Colon (tissue), 2 donors: ENCODE data around the gene PRKCB.

Experiments
- FAIRE-seq: peaks from 2 replicates; lab custom pipeline; 2012; peaks lifted over from hg19 to GRCh38; lab: Jason Lieb, UNC
- donor health status: control.
- donor health status: control.

The PRKCB gene

DNA sequence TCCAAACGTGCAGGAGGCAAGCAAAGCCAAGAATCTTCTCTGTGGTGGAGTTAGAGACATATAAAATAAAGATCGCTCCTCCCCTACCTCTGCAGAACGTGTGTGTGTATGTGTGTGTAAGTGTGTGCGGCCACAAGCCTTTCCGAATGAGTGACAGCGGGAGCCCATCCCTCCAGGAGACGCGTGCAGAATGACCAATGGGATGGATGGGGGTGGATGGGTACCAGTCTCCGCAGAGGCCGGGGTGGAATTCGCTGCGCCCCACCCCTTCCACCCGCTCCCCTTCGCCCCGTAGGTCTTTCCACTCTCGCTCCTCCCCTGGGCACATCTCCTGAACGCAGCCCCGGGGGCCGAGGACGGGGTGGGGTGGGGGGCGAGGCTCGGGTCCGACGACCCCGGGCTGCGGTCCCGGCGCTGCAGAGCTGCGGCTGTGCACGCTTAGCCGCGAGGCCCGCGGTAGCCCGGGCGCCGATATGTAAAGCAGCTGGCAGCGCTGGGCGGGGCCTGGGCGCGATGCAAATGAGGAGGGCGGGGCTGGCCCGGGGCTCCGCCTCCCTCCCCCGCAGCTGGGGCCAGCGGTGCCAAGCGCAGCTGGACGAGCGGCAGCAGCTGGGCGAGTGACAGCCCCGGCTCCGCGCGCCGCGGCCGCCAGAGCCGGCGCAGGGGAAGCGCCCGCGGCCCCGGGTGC is at the start of gene PRKCB:
Gene PRKCB (plus strand): TSS at position 594 of the 688 bp plus-strand sequence.
- FAIRE-seq = no peak

DNA sequence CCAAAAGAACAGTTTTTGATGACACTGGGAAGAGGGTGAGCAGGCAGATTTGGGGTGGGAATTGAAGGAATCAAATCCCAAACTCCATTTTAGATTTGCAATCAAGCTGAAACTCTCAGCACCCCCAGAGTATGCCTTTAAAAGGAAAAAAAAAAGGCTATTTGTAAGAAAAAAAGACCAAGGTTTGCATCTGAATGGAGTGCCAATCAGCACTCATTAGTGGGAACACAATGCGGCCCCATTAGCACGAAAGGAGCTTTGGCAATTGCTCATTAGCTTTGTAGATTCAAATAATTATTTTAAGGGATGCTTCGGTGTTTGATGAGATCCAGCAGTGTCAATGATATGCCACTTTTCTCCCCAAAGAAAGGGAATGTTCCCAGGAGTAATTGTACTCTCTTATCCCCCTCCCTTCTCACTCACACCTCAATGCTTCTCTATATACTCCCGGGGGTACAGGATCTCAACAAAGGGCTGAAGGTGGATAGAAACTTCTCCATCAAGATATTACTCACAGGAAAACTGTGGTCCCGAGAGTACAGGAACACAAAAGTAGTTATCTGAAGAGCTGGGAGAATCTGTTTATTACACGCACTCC is 48.7 kb upstream of the PRKCB start:
- FAIRE-seq = no peak

DNA sequence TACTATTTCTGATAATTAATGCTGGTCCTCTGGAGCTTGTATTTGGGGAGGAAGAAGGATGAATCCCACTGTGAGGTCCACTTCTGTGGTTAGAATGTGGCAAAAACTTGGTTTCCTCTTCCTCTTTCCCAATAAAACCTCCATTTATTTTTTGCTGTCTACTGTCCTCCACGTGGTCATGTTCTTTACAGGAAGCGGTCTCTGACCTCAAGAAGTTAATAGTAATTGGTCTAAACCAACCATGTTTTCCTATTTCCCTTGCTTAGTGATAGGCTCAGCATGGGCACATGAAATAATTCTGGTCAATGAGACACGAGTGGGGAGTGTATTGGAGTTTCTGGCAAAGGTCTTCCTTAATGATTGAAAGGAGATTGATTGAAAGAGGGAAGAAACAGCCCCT is 47.1 kb upstream of the PRKCB start:
- FAIRE-seq = no peak

DNA sequence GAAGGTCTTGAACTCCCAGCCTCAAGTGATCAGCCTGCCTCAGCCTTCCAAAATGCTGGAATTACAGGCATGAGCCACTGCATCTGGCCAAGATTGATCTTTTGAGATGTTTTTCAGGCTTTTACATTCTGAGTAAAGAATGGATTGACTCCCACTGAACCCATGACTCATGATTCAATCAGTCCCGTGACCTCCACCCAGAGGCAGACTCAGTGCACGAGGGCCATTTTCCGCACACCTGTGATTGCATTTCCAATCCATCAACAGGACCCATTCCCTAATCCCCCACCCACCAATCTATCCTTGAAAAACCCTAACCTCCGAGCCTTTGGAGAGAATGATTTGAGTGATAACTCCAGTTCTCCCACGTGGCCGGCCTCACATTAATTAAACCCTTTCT is 40.4 kb upstream of the PRKCB start:
- FAIRE-seq = no peak

DNA sequence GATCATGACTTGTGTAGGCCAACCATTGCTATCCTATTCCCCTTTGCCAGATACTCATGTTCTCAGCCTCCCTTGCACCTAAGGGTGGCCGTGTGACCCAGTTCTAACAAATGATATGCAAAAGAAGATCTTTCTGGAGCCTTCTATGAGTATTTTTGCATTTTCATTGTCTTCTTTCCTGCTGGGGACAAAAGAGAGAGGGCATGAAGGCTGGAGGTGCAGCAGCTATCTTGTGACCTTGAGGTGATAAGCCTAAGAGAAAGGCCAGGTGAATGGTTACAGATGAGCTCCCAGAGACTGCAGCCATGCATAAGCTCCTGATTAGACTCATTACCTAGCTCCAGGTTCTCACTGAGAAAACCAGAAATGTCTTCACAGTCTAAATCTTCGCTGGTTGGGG is 38.8 kb upstream of the PRKCB start:
- FAIRE-seq = no peak

DNA sequence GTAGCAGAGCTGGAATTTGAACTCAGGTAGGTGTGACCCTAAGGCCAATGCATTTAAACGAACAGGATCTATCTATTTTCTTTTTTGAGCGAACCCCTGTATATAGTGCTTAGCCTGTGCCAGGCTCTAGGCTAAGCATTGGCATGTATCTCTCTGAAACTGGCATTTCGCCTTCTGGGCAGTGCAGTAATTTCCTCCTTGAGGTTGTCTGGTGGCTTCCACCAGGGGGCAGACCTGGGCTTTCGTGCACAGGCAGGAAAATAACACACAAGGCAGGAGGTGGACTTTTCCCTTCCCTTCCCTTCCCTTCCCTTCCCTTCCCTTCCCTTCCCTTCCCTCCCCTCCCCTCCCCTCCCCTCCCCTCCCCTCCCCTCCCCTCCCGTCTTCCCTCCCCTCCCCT is 34.4 kb upstream of the PRKCB start:
- no peak for FAIRE-seq

DNA sequence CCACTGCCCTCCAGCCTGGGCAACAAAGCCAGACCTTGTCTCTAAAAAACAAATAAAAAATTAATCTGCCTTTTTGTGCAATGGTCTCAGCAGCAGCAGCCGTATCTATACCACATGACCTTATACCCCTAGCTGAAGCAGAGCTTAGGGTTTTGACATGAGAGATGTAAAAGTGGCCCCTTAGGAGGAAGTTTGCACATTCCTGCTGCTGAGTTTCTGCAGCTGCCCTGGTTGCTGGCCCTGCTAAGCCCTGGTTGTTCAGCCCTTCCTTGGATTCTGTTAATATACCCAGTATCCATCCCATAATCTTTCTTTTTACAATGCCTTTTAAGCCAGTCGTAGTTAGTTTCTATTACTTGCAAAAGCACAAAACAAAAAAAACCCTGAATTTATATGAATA is 33.0 kb upstream of the PRKCB start:
- no peak for FAIRE-seq

DNA sequence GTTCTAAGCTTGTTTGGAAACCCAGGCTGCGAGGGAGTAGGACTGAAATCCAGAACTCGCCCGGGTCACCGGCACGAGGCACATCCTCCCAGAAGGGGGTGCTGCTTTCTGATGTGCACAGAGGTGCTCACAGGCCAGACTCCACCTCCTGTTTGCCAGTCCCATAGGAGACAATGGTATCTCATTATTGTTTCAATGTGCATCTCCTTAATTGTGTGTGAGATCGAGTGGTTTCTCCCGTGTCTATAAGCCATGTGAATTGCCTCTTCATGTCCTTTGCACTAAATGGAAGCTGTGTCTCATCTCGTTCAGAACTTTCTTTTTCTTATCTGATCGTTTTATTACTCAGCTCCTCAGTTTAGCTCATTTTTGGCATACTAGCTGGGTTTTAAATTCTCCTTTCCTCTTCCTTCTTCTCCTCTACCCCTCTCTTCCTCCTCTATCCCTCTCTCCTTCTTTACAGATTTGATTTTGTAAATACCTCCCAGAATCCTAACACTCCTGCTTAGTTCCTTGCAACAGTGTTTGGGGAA is 32.1 kb upstream of the PRKCB start:
- FAIRE-seq = no peak

DNA sequence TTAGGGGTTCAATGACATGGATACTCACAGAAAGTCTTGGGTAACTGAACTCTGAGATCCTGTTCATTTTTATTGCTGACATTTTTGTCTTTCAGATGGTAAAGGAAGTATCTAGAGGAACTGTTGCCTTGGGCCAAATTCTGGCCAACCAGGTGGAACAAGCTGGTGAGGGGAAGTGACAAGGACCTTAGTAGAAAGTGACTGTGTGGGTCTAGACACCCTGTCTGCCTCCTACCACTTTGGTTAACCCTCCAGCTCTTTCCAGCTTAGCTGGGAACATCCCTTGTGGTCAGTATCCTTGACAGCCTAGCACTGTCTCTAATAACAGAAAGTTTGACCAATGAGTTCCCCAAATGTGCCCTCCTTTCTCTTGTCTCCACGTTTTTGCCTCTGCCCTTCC is 28.8 kb upstream of the PRKCB start:
- FAIRE-seq = no peak

DNA sequence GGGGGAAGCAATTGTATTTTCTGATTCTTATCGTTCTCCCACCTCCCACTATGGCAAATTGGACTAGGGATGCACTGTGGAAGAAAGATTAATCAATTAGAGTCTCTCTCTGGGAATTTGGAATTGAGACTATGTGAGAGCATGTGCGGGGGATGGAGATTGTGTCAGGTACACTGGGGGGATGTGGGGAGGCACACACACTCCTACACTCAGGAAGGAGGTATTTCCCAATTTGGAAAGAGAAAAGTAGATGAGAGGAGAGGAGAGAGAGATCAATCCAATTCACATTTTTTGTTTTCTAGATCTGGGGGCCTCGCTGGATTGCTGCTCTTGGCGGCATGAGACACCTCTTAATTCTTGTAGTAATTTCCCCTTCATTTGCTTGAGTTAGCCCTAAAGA is 14.3 kb upstream of the PRKCB start:
- FAIRE-seq = no peak

DNA sequence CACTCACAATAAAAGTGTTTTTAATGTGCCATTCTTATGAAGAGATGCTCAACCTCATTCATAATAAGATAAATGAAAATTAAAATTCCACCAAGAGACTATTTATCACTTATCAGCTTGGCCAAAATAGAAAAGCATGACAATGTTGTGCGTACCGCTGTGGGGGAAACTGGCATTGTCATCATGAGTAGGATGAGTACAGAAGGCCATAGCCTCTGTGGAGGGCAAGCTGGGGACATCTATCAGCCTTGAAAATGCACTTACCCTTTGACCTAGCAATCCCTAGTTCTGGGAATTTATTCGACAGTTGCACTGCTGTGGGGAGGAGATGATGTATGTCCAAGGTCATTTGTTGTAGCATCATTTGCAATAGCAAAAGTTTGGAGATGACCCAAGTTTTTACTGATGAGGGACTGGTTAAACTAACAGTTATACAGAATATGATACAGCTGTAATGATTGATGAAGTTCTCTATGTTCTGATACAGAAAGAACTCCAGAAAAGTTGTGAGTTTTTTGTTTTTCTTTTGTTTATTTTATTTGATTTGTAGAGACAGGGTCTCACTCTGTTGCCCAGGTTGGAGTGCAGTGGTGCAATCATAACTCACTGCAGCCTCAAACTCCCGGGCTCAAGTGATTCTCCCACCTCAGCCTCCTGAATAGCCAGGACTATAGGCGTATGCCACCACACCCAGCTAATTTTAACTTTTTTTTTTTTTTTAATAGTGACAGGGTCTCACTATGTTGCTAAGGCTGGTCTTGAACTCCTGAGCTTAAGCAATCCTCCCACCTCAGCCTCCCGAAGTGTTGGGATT is 13.7 kb upstream of the PRKCB start:
- FAIRE-seq = no peak

DNA sequence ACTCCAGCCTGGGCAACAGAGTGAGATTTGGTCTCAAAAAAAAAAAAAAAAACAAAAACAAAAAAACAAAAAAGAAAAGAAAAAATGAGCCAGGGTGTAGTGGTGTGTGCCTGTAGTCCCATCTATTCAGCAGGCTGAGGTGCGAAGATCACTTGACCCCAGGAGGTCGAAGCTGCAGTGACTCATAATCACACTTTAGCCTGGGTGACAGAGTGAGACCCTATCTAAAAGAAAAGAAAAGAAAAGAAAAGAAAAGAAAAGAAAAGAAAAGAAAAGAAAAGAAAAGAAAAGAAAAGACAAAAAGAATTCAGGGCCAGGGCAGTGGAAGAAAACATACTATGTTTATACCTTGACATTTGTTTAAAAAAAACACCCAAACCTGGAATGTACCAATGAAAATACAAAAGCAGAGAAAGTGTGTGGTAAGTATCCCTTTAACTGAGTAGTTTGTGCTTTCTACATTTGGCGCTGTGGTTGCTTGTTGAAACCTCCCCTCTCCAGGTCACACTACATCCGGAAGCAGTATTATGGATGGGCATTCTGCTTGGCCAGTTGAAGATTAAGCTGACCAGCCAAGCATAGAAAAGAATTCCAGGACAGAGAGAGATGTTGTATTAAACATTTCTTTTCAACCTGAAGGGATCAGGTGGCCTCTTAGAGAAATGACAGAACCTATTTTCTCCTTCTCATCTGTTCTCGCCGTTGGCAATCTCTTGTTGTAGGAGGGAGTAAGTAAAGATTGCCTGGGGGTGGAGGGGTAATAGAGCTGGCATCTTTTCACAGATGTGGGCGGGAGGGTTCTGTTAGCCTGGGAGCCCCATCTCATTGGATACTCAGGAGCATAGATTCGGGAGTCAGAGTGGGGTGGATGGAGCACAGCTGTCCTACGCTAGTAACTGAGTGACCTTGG is 12.1 kb upstream of the PRKCB start:
- no peak for FAIRE-seq

DNA sequence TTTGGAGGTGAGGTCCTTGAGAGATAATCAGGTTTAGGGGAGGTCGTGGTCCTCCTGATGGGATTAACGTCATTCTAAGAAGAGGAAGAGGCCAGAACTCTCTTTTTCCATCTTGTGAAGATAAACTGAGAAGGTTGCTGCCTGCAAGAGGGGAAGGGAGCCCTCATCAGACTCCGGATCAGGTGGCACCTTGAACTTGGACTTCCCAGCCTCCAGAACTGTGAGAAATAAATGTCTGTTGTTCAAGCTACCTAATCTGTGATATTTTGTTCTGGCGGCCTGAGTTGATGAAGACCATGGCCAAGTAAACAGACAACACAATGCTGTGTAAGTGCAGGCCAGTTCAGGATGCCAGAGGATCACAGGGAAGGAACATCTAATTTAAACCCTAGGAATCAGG is 10.9 kb upstream of the PRKCB start:
- FAIRE-seq = no peak

DNA sequence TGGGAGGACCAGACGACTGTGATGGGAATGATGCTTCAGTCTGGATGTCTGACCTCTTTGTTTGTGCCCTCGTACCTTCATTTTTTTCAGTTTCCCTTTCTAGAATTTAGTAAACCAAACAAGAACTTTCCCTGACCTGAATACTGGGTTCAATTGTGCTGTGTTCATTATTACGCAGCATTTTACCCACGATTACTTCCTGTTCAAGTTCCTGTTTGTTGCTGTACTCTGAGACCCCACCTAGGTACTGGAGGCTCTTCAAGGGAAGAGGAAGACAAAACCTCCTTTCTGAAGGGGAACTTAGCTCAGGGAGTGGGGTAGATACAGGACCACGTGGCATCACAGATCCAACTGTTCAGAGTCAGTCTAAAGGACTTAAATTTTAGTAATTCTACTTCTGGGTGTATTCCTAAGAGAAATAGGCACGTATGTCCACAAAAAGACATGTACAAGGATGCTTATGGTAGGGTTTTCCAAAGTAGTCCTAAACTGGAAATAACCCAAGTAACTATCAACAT is 9.2 kb upstream of the PRKCB start:
- no peak for FAIRE-seq

DNA sequence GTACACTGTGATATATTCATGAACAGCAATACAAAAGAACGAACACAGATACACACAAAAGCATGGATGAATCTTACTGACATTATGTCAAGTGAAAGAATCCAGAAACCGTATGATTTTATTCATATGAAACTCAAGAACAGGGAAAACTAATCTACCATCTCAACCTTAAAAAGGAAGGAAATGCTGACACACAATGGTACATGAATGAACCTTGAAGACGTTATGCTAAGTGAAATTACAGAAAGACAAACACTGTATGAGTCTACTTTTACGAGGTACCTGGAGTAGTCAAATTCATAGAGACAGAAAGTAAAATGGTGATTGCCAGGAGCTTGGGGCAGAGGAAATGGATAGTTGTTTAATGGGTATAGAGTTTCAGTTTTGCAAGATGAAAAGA is 8.7 kb upstream of the PRKCB start:
- no peak for FAIRE-seq

DNA sequence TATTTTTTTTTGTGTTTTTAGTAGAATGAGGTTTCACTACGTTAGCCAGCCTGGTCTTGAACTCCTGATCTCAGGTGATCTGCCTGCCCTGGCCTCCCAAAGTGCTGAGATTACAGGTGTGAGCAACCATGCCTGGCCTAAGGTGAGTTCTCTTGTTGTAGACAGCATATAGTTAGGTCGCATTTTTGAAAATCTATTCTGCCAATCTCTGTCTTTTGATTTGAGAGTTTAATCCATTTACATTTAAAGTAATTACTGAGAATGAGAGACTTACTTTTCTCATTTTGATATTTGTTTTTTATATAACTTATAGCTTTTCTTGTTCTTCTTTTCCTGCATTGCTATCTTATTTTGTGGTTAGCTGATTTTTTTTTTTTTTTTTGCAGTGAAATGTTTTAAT is 6.3 kb upstream of the PRKCB start:
- no peak for FAIRE-seq

DNA sequence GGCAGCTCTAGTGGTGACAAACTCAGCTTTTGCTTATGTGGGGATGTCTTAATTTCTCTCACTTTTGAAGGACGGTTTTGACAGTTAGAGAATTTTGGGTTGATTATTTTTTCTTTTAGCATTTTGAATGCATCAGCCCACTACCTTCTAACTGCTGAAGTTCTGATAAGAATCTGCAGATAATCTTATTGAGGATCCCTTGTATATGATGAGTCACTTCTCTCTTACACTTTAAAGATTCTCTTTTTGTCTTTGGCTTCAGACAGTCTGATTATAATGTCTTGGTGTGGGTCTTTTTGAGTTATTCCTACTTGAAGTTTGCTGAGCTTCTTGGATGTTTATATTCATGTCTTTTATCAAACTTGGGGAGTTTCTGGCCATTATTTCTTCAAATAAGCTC is 5.5 kb upstream of the PRKCB start:
- no peak for FAIRE-seq

DNA sequence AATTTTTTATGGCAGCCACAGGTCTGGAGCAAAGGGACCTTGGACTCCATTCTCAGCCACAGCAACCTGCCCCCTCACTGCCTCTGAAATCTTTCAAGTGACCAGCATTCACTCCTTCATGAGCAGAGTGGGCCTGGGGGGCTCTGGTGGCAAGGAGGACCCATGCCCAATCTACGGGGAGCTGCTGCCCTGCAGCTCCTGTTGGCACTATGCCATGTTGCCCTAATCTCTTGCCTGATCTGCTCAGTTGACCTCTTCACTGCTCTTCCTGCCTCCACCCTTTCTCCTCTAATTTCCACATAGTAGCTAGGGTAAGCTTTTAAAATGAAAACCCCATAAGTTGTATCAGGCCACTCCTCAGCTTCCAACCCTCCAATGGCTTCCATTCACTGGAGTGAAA is 2.9 kb upstream of the PRKCB start:
- no peak for FAIRE-seq

DNA sequence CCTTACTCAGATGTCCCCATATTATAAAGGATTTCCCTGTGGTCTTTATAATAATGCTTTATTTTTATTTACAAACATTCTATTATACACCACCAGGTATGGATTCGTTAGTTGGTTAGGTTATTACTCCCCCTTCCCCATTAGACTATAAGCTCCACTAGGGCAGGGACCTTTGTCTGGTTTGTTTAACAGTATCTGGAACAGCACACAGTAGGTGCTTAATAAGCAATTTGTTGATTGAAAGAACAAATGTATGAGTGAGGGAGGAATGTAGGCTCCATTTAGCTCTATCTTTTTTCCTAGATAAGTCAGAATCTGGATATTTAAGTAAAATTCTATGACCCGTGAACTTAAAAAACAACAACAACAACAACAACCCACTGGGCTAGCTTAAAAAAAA is 2.3 kb upstream of the PRKCB start:
- no peak for FAIRE-seq

DNA sequence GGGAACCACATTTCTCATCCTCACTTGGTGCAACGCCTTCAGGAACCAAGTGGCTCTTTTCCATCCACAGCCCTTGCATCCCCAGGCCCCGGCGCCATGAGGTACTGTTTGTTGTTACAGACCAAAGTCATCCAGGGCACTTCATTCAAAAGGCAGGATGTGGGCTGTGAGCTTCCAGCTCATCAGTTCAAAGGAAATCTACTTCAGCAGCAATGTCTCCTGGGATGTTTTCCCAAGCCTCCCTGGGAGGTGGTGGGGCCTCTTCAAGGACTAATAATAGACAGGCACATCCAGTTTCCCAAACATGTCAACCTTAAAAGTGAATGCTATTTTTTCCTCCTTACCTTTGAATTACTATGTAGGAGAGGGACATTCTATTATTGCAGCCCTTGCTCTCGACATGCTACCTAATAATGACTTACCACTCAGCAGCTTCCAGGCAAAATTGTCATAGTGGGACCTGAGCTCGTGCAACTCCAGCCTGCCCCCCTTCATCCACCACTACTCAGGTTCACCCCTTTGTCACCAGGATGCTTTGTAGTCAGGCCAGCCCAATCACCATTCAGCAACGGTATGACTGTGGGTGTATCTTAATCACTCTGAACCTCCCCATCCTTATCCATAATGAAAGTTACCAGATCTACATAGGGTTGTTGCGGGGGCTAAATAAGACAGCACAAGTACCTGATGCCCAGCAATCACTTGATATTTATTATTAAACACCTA is 1.7 kb upstream of the PRKCB start:
- no peak for FAIRE-seq

DNA sequence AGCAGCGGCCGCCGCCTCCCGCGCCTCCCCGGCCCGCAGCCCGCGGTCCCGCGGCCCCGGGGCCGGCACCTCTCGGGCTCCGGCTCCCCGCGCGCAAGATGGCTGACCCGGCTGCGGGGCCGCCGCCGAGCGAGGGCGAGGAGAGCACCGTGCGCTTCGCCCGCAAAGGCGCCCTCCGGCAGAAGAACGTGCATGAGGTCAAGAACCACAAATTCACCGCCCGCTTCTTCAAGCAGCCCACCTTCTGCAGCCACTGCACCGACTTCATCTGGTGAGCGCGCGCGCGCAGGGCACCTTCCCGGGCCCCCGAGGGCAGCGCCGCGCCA is 258 bp downstream of the PRKCB start:
- FAIRE-seq = no peak
